Bone marrow (tissue), 2 donors: ENCODE measurements around the gene PPP4C.
"Not testable (repeated sequence)": the region's sequence is repeated elsewhere in the genome, so short reads cannot be mapped to it uniquely, and the experiment has no call there.

Experiments used
- DNase-seq, 2 donors: peaks; one replicate each; lab custom pipeline; 2025; lab: John Stamatoyannopoulos, UW

The PPP4C gene

DNA sequence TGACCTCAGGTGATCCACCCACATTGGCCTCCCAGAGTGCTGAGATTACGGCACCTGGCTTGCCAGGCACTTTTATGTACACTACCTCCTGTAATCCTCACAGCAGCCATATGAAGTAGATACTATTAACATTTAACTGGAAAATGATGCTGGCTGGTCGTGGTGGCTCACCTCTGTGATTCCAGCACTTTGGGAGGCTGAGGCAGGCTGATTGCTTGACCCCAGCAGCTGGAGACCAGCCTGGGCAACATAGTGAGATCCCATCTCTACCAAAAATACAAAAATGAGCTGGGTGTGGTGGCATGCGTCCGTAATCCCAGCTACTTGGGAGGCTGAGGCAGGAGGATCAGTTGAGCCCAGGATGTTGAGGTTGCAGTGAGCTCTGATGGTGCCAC lies 49.2 kb downstream of the PPP4C start:
- DNase-seq, result no peak

DNA sequence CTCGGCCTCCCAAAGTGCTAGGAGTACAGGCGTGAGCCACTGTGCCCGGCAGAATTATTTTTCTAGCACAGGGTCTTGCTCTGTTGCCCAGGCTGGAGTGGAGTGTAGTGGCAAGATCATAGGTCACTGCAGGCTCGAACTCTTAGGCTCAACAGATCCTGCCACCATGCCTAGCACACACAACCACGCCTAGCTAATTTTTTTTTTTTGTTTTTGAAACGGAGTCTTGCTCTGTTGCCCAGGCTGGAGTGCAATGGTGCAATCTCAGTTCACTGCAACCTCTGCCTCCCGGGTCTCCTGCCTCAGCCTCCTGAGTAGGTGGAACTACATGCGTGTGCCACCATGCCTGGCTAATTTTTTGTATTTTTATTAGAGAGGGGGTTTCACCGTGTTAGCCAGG lies 49.9 kb downstream of the PPP4C start:
- DNase-seq, result not testable (repeated sequence)

DNA sequence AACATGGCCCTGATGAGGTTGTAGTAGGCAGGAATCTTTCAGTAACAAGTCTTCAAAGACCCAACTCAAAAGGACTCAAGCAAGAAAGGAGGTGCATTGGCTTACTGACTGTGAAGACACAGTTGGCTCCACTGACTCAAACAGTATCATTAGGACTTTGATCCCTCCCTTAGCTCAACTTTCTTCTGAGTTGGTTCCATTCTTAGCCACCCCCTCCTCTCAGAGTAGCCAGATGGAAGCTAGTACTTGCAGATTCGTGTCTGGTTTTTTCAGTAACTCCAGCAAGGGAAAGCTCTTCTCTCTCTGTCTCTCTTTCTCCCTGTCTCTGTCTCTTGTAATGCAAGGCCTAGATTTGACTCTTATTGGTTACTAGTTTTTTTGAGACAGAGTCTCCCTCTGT lies 52.2 kb downstream of the PPP4C start:
- no peak for DNase-seq

DNA sequence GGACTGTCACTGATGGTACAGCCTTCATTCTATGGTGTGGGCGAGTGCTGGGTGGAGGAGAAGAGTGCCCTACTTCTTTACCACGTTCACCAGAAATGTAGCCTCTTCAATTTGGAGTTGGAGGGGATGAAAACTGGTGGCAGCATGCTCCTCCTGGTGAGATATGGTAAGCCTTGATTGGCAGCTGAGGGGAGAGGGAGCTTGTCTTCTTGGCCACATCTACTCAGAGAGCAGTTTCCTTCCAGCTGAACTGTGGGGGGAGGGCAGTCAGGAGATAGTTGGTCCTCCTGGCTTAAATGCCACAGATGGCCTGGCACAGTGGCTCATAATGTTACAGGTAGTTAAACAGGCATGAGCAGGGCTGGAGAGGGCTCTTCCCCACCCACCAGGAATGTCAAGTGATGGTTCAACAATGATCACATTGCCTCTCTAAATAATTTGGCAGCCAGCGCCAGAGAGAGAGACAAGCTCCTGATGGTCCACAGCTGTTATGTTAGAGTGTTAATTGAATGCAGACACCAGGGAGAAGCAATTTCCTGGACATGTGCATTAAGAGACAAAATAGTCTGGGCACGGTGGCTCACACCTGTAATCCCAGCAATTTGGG lies 56.2 kb downstream of the PPP4C start:
- DNase-seq, result no peak

DNA sequence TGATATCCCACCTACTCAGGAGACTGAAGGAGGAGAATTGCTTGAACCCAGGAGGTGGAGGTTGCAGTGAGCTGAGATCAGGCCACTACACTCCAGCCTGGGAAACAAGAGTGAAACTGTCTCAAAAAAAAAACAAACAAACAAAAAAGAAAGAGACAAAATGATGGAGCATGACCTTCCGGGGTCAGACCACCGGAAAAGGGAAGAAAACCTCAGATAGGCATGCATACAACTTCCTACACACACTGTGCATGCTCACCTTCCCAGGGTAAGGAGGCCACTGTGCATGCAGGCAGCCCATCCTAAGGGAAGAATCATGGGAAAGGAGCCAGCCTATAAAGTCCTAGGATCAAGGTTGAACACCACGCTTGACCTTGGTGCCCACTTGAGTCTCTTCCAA lies 56.8 kb downstream of the PPP4C start:
- no peak for DNase-seq
